Measurements from ENCODE around the gene SMYD3.

Gene SMYD3

GRCh38 chr1:246420300-246420699 is 86.8 kb downstream of the SMYD3 start:
- H3K36me3 ChIP-seq (ENCODE audit: control insufficient read depth in 4 of 4, insufficient read depth in 4 of 4, low read length in 3 of 4), result peaks cover 0 to 8% (median 4%) of the 10 kb centered on the region in 4 experiments
- DNase-seq, result no peak
- peaks cover 0 to 26% (median 11%) of the 10 kb centered on the region in 5 experiments for H3K9me3 ChIP-seq (ENCODE audit: control extremely low read depth in 1 of 5, control insufficient read depth in 4 of 5, insufficient read depth in 2 of 5, low read depth in 1 of 5, low read length in 4 of 5)
- H3K4me3 ChIP-seq (ENCODE audit: control insufficient read depth in 1 of 7, extremely low read depth in 1 of 7, insufficient read depth in 4 of 7, low read depth in 2 of 7, low read length in 6 of 7), result no peak overlapping the region
- CTCF ChIA-PET, result interaction anchor here (1.2 kb wide), 1 partner anchor 42 kb away, joined by 4 read pairs; no protein-coding TSS in a partner anchor
- H3K27ac ChIP-seq (ENCODE audit: insufficient read depth in 1 of 2, low read depth in 1 of 2, low read length in 2 of 2, poor library complexity in 1 of 2, severe bottlenecking in 2 of 2), result no peak overlapping the region
- no CpG with 5 or more reads among the region's 3 CpGs for WGBS (ENCODE audit: insufficient coverage)
- H3K4me1 ChIP-seq (ENCODE audit: control extremely low read depth in 1 of 4, control insufficient read depth in 4 of 4, insufficient read depth in 4 of 4, low read length in 3 of 4), result no peaks in the 10 kb centered on the region
- H3K27me3 ChIP-seq (replicated peaks in 2 of 5; ENCODE audit: control insufficient read depth in 4 of 5, insufficient read depth in 5 of 5, low read length in 4 of 5), result no peaks in the 10 kb centered on the region
- POLR2A ChIA-PET, result no interaction called here

GRCh38 chr1:246418565-246419312 is 88.3 kb downstream of the SMYD3 start:
- ChIA-PET CTCF (no interaction called here), POLR2A (no interaction called here)
- no peaks in the 10 kb centered on the region for H3K4me1 ChIP-seq (ENCODE audit: control extremely low read depth in 1 of 4, control insufficient read depth in 4 of 4, insufficient read depth in 4 of 4, low read length in 3 of 4)
- no peaks in the 10 kb centered on the region for H3K27me3 ChIP-seq (replicated peaks in 2 of 5; ENCODE audit: control insufficient read depth in 4 of 5, insufficient read depth in 5 of 5, low read length in 4 of 5)
- H3K36me3 ChIP-seq (ENCODE audit: control insufficient read depth in 4 of 4, insufficient read depth in 4 of 4, low read length in 3 of 4), result peaks cover 2 to 8% (median 4%) of the 10 kb centered on the region in 4 experiments
- H3K27ac ChIP-seq (ENCODE audit: insufficient read depth in 1 of 2, low read depth in 1 of 2, low read length in 2 of 2, poor library complexity in 1 of 2, severe bottlenecking in 2 of 2), result no peak overlapping the region
- no peak for DNase-seq
- H3K9me3 ChIP-seq (ENCODE audit: control extremely low read depth in 1 of 5, control insufficient read depth in 4 of 5, insufficient read depth in 2 of 5, low read depth in 1 of 5, low read length in 4 of 5), result peaks cover 1 to 26% (median 11%) of the 10 kb centered on the region in 5 experiments
- WGBS (ENCODE audit: insufficient coverage), result 98% methylated on average over 15 of the region's 19 CpGs
- no peak overlapping the region for H3K4me3 ChIP-seq (ENCODE audit: control insufficient read depth in 1 of 7, extremely low read depth in 1 of 7, insufficient read depth in 4 of 7, low read depth in 2 of 7, low read length in 6 of 7)

GRCh38 chr1:246417813-246418564 is 89.1 kb downstream of the SMYD3 start:
- no peaks in the 10 kb centered on the region for H3K4me1 ChIP-seq (ENCODE audit: control extremely low read depth in 1 of 4, control insufficient read depth in 4 of 4, insufficient read depth in 4 of 4, low read length in 3 of 4)
- H3K36me3 ChIP-seq (ENCODE audit: control insufficient read depth in 4 of 4, insufficient read depth in 4 of 4, low read length in 3 of 4), result peaks cover 2 to 8% (median 5%) of the 10 kb centered on the region in 4 experiments
- no peak overlapping the region for H3K4me3 ChIP-seq (ENCODE audit: control insufficient read depth in 1 of 7, extremely low read depth in 1 of 7, insufficient read depth in 4 of 7, low read depth in 2 of 7, low read length in 6 of 7)
- peaks cover 1 to 26% (median 11%) of the 10 kb centered on the region in 5 experiments for H3K9me3 ChIP-seq (ENCODE audit: control extremely low read depth in 1 of 5, control insufficient read depth in 4 of 5, insufficient read depth in 2 of 5, low read depth in 1 of 5, low read length in 4 of 5)
- CTCF ChIA-PET, result no interaction called here
- POLR2A ChIA-PET, result no interaction called here
- H3K27ac ChIP-seq (ENCODE audit: insufficient read depth in 1 of 2, low read depth in 1 of 2, low read length in 2 of 2, poor library complexity in 1 of 2, severe bottlenecking in 2 of 2), result no peak overlapping the region
- no peak for DNase-seq
- no peaks in the 10 kb centered on the region for H3K27me3 ChIP-seq (replicated peaks in 2 of 5; ENCODE audit: control insufficient read depth in 4 of 5, insufficient read depth in 5 of 5, low read length in 4 of 5)
- WGBS (ENCODE audit: insufficient coverage), result 97% methylated on average over 4 of the region's 6 CpGs

GRCh38 chr1:246417152-246417812 is 89.8 kb downstream of the SMYD3 start:
- Histone ChIP-seq H3K27me3 (replicated peaks in 2 of 5; ENCODE audit: control insufficient read depth in 4 of 5, insufficient read depth in 5 of 5, low read length in 4 of 5) (no peaks in the 10 kb centered on the region), H3K9me3 (ENCODE audit: control extremely low read depth in 1 of 5, control insufficient read depth in 4 of 5, insufficient read depth in 2 of 5, low read depth in 1 of 5, low read length in 4 of 5) (peaks cover 1 to 26% (median 11%) of the 10 kb centered on the region in 5 experiments), H3K4me3 (ENCODE audit: control insufficient read depth in 1 of 7, extremely low read depth in 1 of 7, insufficient read depth in 4 of 7, low read depth in 2 of 7, low read length in 6 of 7) (no peak overlapping the region), H3K36me3 (ENCODE audit: control insufficient read depth in 4 of 4, insufficient read depth in 4 of 4, low read length in 3 of 4) (peaks cover 2 to 8% (median 5%) of the 10 kb centered on the region in 4 experiments), H3K27ac (ENCODE audit: insufficient read depth in 1 of 2, low read depth in 1 of 2, low read length in 2 of 2, poor library complexity in 1 of 2, severe bottlenecking in 2 of 2) (no peak overlapping the region), H3K4me1 (ENCODE audit: control extremely low read depth in 1 of 4, control insufficient read depth in 4 of 4, insufficient read depth in 4 of 4, low read length in 3 of 4) (no peaks in the 10 kb centered on the region)
- CTCF ChIA-PET, result no interaction called here
- POLR2A ChIA-PET, result no interaction called here
- DNase-seq, result no peak
- 100% methylated on average over 2 of the region's 4 CpGs for WGBS (ENCODE audit: insufficient coverage)

- ChIA-PET POLR2A (no interaction called here), CTCF (no interaction called here)
- no peak overlapping the region for H3K27ac ChIP-seq (ENCODE audit: insufficient read depth in 1 of 2, low read depth in 1 of 2, low read length in 2 of 2, poor library complexity in 1 of 2, severe bottlenecking in 2 of 2)
- H3K36me3 ChIP-seq (ENCODE audit: control insufficient read depth in 4 of 4, insufficient read depth in 4 of 4, low read length in 3 of 4), result peaks cover 2 to 8% (median 5%) of the 10 kb centered on the region in 4 experiments
- no CpG with 5 or more reads among the region's 1 CpG for WGBS (ENCODE audit: insufficient coverage)
- H3K4me1 ChIP-seq (ENCODE audit: control extremely low read depth in 1 of 4, control insufficient read depth in 4 of 4, insufficient read depth in 4 of 4, low read length in 3 of 4), result no peaks in the 10 kb centered on the region
- no peaks in the 10 kb centered on the region for H3K27me3 ChIP-seq (replicated peaks in 2 of 5; ENCODE audit: control insufficient read depth in 4 of 5, insufficient read depth in 5 of 5, low read length in 4 of 5)
- DNase-seq, result no peak
- no peak overlapping the region for H3K4me3 ChIP-seq (ENCODE audit: control insufficient read depth in 1 of 7, extremely low read depth in 1 of 7, insufficient read depth in 4 of 7, low read depth in 2 of 7, low read length in 6 of 7)
- H3K9me3 ChIP-seq (ENCODE audit: control extremely low read depth in 1 of 5, control insufficient read depth in 4 of 5, insufficient read depth in 2 of 5, low read depth in 1 of 5, low read length in 4 of 5), result peaks cover 1 to 28% (median 11%) of the 10 kb centered on the region in 5 experiments
Measured at GRCh38 chr1:246416261-246416660, 90.8 kb downstream of the SMYD3 start.

- WGBS (ENCODE audit: insufficient coverage), result no CpG with 5 or more reads among the region's 2 CpGs
Measured at GRCh38 chr1:246415028-246415427, 92.1 kb downstream of the SMYD3 start.

More at GRCh38 chr1:246415028-246415427, 92.1 kb downstream of the SMYD3 start:
- no peak overlapping the region for H3K27ac ChIP-seq (ENCODE audit: insufficient read depth in 1 of 2, low read depth in 1 of 2, low read length in 2 of 2, poor library complexity in 1 of 2, severe bottlenecking in 2 of 2)
- no peak overlapping the region for H3K4me3 ChIP-seq (ENCODE audit: control insufficient read depth in 1 of 7, extremely low read depth in 1 of 7, insufficient read depth in 4 of 7, low read depth in 2 of 7, low read length in 6 of 7)
- no peaks in the 10 kb centered on the region for H3K27me3 ChIP-seq (replicated peaks in 2 of 5; ENCODE audit: control insufficient read depth in 4 of 5, insufficient read depth in 5 of 5, low read length in 4 of 5)
- H3K9me3 ChIP-seq (ENCODE audit: control extremely low read depth in 1 of 5, control insufficient read depth in 4 of 5, insufficient read depth in 2 of 5, low read depth in 1 of 5, low read length in 4 of 5), result peaks cover 1 to 28% (median 11%) of the 10 kb centered on the region in 5 experiments
- CTCF ChIA-PET, result no interaction called here
- H3K4me1 ChIP-seq (ENCODE audit: control extremely low read depth in 1 of 4, control insufficient read depth in 4 of 4, insufficient read depth in 4 of 4, low read length in 3 of 4), result no peaks in the 10 kb centered on the region
- no peak for DNase-seq
- peaks cover 2 to 8% (median 5%) of the 10 kb centered on the region in 4 experiments for H3K36me3 ChIP-seq (ENCODE audit: control insufficient read depth in 4 of 4, insufficient read depth in 4 of 4, low read length in 3 of 4)
- POLR2A ChIA-PET, result no interaction called here

Measured in common myeloid progenitor, CD34-positive (primary cell).